B cell (primary cell): Measurements from ENCODE around the gene HPDL. TPM values are rescaled to one million over a fixed set of nuclear protein-coding genes. Genes with fewer than 3 reads are reported as not detected.

Experiments
- ATAC-seq: fragments of 200-7000 bp; cut with Tn5 transposase; one replicate; pipeline ENCODE4 v1.10.0; 2021; ENCODE audit warnings: low read depth, mild to moderate bottlenecking, moderate number of reproducible peaks, moderate library complexity
- CTCF ChIA-PET: fragments of 350-600 bp; sonication (Branson Sonifier 250); formaldehyde crosslinking; loops from one replicate; lab custom pipeline; 2021; ENCODE audit warnings: antibody characterized with exemption, inconsistent platforms; lab: Charles Lee
- POLR2A ChIA-PET: fragments of 350-600 bp; sonication (Branson Sonifier 250); formaldehyde crosslinking; loops from one replicate; lab custom pipeline; 2021; ENCODE audit warnings: antibody characterized with exemption; lab: Charles Lee
- DNase-seq: peaks from one replicate; pipeline ENCODE4 v3.0.0; 2013
- H2AFZ ChIP-seq: 2 replicates; pipeline ENCODE4 v1.6.1; 2012; ENCODE audit warnings: mild to moderate bottlenecking, low read depth, low read length; ENCODE audit not compliant: insufficient read depth, poor library complexity, severe bottlenecking
- H3K27ac ChIP-seq, 2 donors: 1 replicate in 1 of 2; 2 replicates in 1 of 2; pipeline ENCODE4 v1.5.1; 2012 to 2013; ENCODE audit warnings: low read length in 2 of 2, mild to moderate bottlenecking in 2 of 2, moderate library complexity in 1 of 2
- H3K27me3 ChIP-seq, 4 experiments: fragments of 200-600 bp in 1 of 4; sonication (generic) in 1 of 4; replicated peaks in 1 of 4; 1 replicate in 2 of 4; 2 replicates in 2 of 4; pipeline versions ENCODE4 v1.6.1 to v1.7.0; 2013 to 2016; ENCODE audit warnings: low read length in 3 of 4, mild to moderate bottlenecking in 2 of 4, mixed read lengths in 1 of 4, moderate library complexity in 1 of 4; ENCODE audit not compliant: insufficient read depth in 4 of 4, control insufficient read depth in 3 of 4; ENCODE audit errors: control extremely low read depth in 1 of 4
- H3K36me3 ChIP-seq, 2 experiments: replicated peaks in 1 of 2; 1 replicate in 1 of 2; 2 replicates in 1 of 2; pipeline versions ENCODE4 v1.6.1 to v1.7.1; 2013; ENCODE audit warnings: low read length in 1 of 2; ENCODE audit not compliant: insufficient read depth in 2 of 2, control insufficient read depth in 1 of 2; ENCODE audit errors: control extremely low read depth in 1 of 2, extremely low read depth in 1 of 2
- H3K4me1 ChIP-seq, 2 donors: fragments of 200-600 bp in 1 of 2; sonication (generic) in 1 of 2; 1 replicate in 1 of 2; 2 replicates in 1 of 2; pipeline versions ENCODE4 v1.5.1 to v1.6.1; 2013 to 2017; ENCODE audit warnings: low read length in 2 of 2; ENCODE audit not compliant: control insufficient read depth in 2 of 2, insufficient read depth in 2 of 2
- H3K4me2 ChIP-seq: replicated peaks from 2 replicates; pipeline ENCODE3; 2012; ENCODE audit warnings: mild to moderate bottlenecking, low read depth, low read length; ENCODE audit not compliant: poor library complexity, severe bottlenecking
- H3K4me3 ChIP-seq, 5 experiments: fragments of 200-600 bp in 1 of 5; sonication (generic) in 1 of 5; 1 replicate in 3 of 5; 2 replicates in 2 of 5; pipeline versions ENCODE4 v1.5.1 to v1.7.0; 2011 to 2016; ENCODE audit warnings: low read length in 4 of 5, mild to moderate bottlenecking in 4 of 5, low read depth in 2 of 5, control low read depth in 1 of 5, moderate library complexity in 1 of 5; ENCODE audit not compliant: insufficient read depth in 1 of 5; ENCODE audit errors: control extremely low read depth in 1 of 5, extremely low read depth in 1 of 5
- H3K79me2 ChIP-seq: fragments of 200-600 bp; sonication (generic); one replicate; pipeline ENCODE4 v1.6.0; 2016; ENCODE audit warnings: low read length; ENCODE audit not compliant: control insufficient read depth, insufficient read depth
- H3K9ac ChIP-seq: fragments of 200-600 bp; sonication (generic); 2 replicates; pipeline ENCODE4 v1.6.1; 2017; ENCODE audit warnings: mild to moderate bottlenecking, low read length, moderate library complexity
- H3K9me3 ChIP-seq, 3 donors: one replicate each; pipeline versions ENCODE4 v1.6.1 to v1.7.1; 2013; ENCODE audit warnings: low read length in 2 of 3; ENCODE audit not compliant: control insufficient read depth in 2 of 3, insufficient read depth in 1 of 3; ENCODE audit errors: control extremely low read depth in 1 of 3
- H4K20me1 ChIP-seq: 2 replicates; pipeline ENCODE4 v1.6.0; 2012; ENCODE audit warnings: mild to moderate bottlenecking, low read length; ENCODE audit not compliant: insufficient read depth, control insufficient read depth, poor library complexity, severe bottlenecking
- H3K27ac Mint-ChIP-seq: one replicate; pipeline ENCODE4 v1.8.0; 2021; ENCODE audit warnings: mixed read lengths
- H3K27me3 Mint-ChIP-seq: one replicate; pipeline ENCODE4 v1.8.0; 2021; ENCODE audit warnings: mixed read lengths
- H3K4me1 Mint-ChIP-seq: one replicate; pipeline ENCODE4 v1.8.0; 2021; ENCODE audit warnings: mixed read lengths
- H3K4me3 Mint-ChIP-seq: one replicate; pipeline ENCODE4 v1.8.0; 2021; ENCODE audit warnings: mixed read lengths
- H3K9me3 Mint-ChIP-seq: one replicate; pipeline ENCODE4 v1.8.0; 2022; ENCODE audit warnings: mixed read lengths; ENCODE audit not compliant: insufficient read depth
- CTCF ChIP-seq: fragments of 200-600 bp; IDR thresholded peaks from one replicate; pipeline ENCODE4 v1.8.0; 2022; ENCODE audit warnings: antibody characterized with exemption, mild to moderate bottlenecking
- EZH2 ChIP-seq: IDR thresholded peaks from 2 replicates; pipeline ENCODE4 v1.6.1; 2012; ENCODE audit warnings: borderline replicate concordance, low read depth, mild to moderate bottlenecking, moderate library complexity, low read length; ENCODE audit not compliant: insufficient read depth, poor library complexity, severe bottlenecking
- WGBS: methylation state at CpG from one replicate; pipeline ENCODE4 v1.1.5; 2013; ENCODE audit warnings: missing lambda C conversion rate; ENCODE audit not compliant: insufficient coverage; 5-methylcytosine and 5-hydroxymethylcytosine counted together
- intact Hi-C: fragments of 100-400 bp; cut with micrococcal nuclease; formaldehyde crosslinking; loops from one replicate; pipeline ENCODE4 v1.10.0; 2022
- polyA plus RNA-seq: library from polyadenylated mRNA; depleted of rRNA; stranded (reverse); fragments of >200 nt; gene quantifications from 2 replicates; pipeline ENCODE4 v1.2.3, GENCODE V29; 2012
- total RNA-seq, 2 donors: library from RNA; stranded (reverse); fragments of 120-200 nt in 1 of 2; gene quantifications; 1 replicate in 1 of 2; 2 replicates in 1 of 2; pipeline versions ENCODE4 v1.2.3 to v1.2.4, GENCODE V29; 2013 to 2022

HPDL gene
- total and polyA plus RNA-seq, 2 donors (not counting 1 experiment from before 2014, with no cell fraction given): 0.67 to 0.79 TPM

DNA sequence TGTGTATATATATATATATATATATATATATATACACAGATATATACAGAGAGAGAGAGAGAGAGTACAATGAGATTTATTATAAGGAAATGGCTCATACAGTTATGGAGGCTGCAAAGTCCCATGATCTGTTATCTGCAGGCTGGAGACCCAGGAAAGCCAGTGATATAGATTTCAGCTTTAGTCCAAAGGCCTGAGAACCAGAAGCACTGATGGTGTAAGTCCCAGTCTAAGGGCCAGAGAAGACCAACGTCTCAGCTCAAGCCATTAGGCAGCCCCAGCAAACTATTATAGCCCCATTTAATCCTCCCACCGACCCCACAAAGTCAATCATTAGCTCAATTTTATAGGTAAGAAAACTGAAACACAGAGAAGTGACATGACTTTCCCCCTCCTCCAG, 35.0 kb upstream of the HPDL start:
- no peaks in the 10 kb centered on the region for H3K9me3 ChIP-seq
- no peaks in the 10 kb centered on the region for H3K9me3 Mint-ChIP-seq
- no peak overlapping the region for H3K4me3 Mint-ChIP-seq
- no peaks in the 10 kb centered on the region for H3K27me3 Mint-ChIP-seq
- no peaks in the 10 kb centered on the region for H3K4me1 ChIP-seq
- H4K20me1 ChIP-seq: no peaks in the 10 kb centered on the region
- no peak overlapping the region for H3K4me3 ChIP-seq
- WGBS: 90% methylated on average over 2 of the region's 2 CpGs
- ChIA-PET CTCF (interaction anchor here (1.1 to 1.2 kb wide), 3 partner anchors 10 to 273 kb away, joined by 3 to 4 read pairs (median 3); no protein-coding TSS in a partner anchor), POLR2A (interaction anchor here (0.6 kb wide), 1 partner anchor 11 kb away, joined by 3 read pairs; no protein-coding TSS in a partner anchor)
- TF ChIP-seq EZH2 (no peak), CTCF (no peak)
- H3K27ac Mint-ChIP-seq: no peak overlapping the region
- H3K79me2 ChIP-seq: no peaks in the 10 kb centered on the region
- DNase-seq (no peak), ATAC-seq (no peak)
- intact Hi-C loops: no loop called here
- no peak overlapping the region for H2AFZ ChIP-seq
- H3K4me1 Mint-ChIP-seq: no peaks in the 10 kb centered on the region
- H3K27me3 ChIP-seq: no peaks in the 10 kb centered on the region
- H3K9ac ChIP-seq: no peak overlapping the region
- no peak overlapping the region for H3K4me2 ChIP-seq
- H3K27ac ChIP-seq: no peak overlapping the region
- H3K36me3 ChIP-seq: no peaks in the 10 kb centered on the region

GRCh38 chr1:45297666-45298356, 28.9 kb upstream of the HPDL start:
- Mint-ChIP-seq H3K4me1 (peaks cover 5% of the 10 kb centered on the region), H3K27me3 (no peaks in the 10 kb centered on the region), H3K9me3 (no peaks in the 10 kb centered on the region), H3K27ac (no peak overlapping the region), H3K4me3 (no peak overlapping the region)
- Histone ChIP-seq H4K20me1 (no peaks in the 10 kb centered on the region), H3K79me2 (no peaks in the 10 kb centered on the region), H3K27ac (no peak overlapping the region), H3K27me3 (no peaks in the 10 kb centered on the region), H3K4me3 (no peak overlapping the region), H3K9ac (no peak overlapping the region), H3K9me3 (no peaks in the 10 kb centered on the region), H2AFZ (no peak overlapping the region), H3K36me3 (no peaks in the 10 kb centered on the region), H3K4me1 (peaks cover 0 to under 1% of the 10 kb centered on the region in 2 donors), H3K4me2 (no peak overlapping the region)
- 98% methylated on average over 5 of the region's 8 CpGs for WGBS
- POLR2A ChIA-PET: interaction anchor here (0.5 kb wide), 2 partner anchors 60 to 559 kb away, joined by 3 to 10 read pairs; no protein-coding TSS in a partner anchor
- ATAC-seq (no peak), DNase-seq (no peak)
- TF ChIP-seq EZH2 (no peak), CTCF (no peak)
- CTCF ChIA-PET: interaction anchor here (1.3 to 9.3 kb wide), 5 partner anchors 195 to 569 kb away, joined by 3 to 388 read pairs (median 3); partner anchors contain the start of genes HECTD3 and UROD
- intact Hi-C loops: no loop called here
